Thoracic aorta (tissue), 2 donors: ENCODE measurements around the gene GCNT2. TPM values are rescaled to one million over a fixed set of nuclear protein-coding genes. Genes with fewer than 3 reads are reported as not detected.
"Not testable (repeated sequence)": the region's sequence is repeated elsewhere in the genome, so short reads cannot be mapped to it uniquely, and the experiment has no call there.

Experiments used
- ATAC-seq: fragments of 150-250 bp; one replicate; pipeline ENCODE4 v1.8.0; 2017; ENCODE audit warnings: low read depth; ENCODE audit not compliant: insufficient number of reproducible peaks, low FRiP score
- DNase-seq: peaks from one replicate; pipeline ENCODE4 v3.0.0-alpha.2; 2020; ENCODE audit warnings: low spot score
- H3K27ac ChIP-seq, 2 donors: fragments of 200-600 bp; sonication (generic); 1 replicate in 1 of 2; 2 replicates in 1 of 2; pipeline ENCODE4 v1.5.1; 2016; ENCODE audit warnings: mild to moderate bottlenecking in 2 of 2, moderate library complexity in 2 of 2
- H3K27me3 ChIP-seq: fragments of 200-600 bp; sonication (generic); replicated peaks from 2 replicates; pipeline ENCODE4 v1.6.0; 2016; ENCODE audit warnings: mild to moderate bottlenecking; ENCODE audit not compliant: insufficient read depth
- H3K36me3 ChIP-seq: fragments of 200-600 bp; sonication (generic); one replicate; pipeline ENCODE4 v1.5.1; 2016
- H3K4me1 ChIP-seq, 2 donors: fragments of 200-600 bp; sonication (generic); 1 replicate in 1 of 2; 2 replicates in 1 of 2; pipeline versions ENCODE4 v1.5.1 to v1.6.0; 2016; ENCODE audit warnings: low read depth in 2 of 2, mild to moderate bottlenecking in 1 of 2; ENCODE audit not compliant: control insufficient read depth in 1 of 2
- H3K4me3 ChIP-seq: fragments of 200-600 bp; sonication (generic); 2 replicates; pipeline ENCODE4 v1.5.1; 2016; ENCODE audit warnings: mild to moderate bottlenecking
- H3K9me3 ChIP-seq: fragments of 200-600 bp; sonication (generic); 2 replicates; pipeline ENCODE4 v1.5.1; 2016
- CTCF ChIP-seq: fragments of 200-600 bp; sonication (generic); IDR thresholded peaks from one replicate; pipeline ENCODE4 v1.5.1; 2019; ENCODE audit warnings: antibody characterized with exemption
- total RNA-seq, 2 donors: library from RNA; depleted of rRNA; stranded (reverse); fragments of >200 nt; gene quantifications; one replicate each; pipeline versions ENCODE4 v1.1.0 to v1.2.3, GENCODE V29; 2016

The GCNT2 gene
- total RNA-seq, 2 donors from 2014 or later = 29.1 to 44.9 TPM

DNA sequence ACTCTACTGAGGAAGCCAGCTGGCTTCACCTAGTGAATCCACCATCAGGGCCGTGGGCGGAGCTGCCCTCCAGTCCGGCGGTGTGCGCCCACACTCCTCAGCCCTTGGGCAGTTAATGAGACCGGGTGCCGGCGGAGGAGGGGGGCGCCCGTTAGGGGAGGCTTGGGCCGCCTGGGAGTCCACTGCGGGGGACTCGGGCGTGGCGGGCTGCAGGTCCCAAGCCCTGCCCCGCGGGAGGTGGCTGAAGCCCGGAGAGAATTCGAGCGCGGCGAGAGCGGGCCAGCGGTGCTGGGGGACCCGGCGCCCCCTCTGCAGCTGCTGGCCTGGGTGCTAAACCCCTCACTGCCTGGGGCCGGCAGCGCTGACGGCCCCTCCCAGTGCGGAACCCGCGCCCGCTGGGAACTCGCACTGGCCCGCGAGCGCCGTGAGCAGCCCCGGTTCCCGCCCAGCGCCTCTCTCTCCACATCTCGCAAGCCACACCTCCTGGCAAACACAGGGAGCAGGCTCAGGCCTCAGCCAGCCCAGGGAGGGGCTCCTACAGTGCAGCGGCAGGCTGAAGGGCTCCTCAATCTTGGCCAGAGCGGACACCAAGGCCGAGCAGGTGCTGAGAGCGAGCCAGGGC lies 38.4 kb upstream of the GCNT2 start:
- no peak for TF ChIP-seq CTCF
- DNase-seq (no peak), ATAC-seq (no peak)
- no peak overlapping the region for H3K4me3 ChIP-seq
- H3K36me3 ChIP-seq = no peaks in the 10 kb centered on the region
- no peaks in the 10 kb centered on the region for H3K27me3 ChIP-seq
- H3K4me1 ChIP-seq = no peaks in the 10 kb centered on the region
- H3K27ac ChIP-seq = no peak overlapping the region
- H3K9me3 ChIP-seq = no peaks in the 10 kb centered on the region

DNA sequence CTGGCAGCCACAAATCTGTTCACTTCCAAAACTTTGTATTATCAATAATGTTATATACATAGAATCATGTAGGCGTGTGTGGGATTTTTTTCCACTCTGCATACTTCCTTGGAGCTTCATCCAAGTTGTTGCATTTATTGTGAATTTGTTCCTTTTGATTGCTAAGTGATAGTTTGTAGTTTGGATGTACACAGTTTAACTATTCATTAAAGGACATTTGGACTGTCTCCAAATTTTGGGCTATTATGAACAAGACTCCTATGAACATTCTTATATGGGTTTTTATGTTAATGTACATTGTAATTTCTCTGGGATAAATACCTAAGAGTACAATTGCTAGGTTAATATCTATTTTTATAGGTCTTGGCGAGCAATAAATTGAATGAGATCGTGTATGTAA lies 36.2 kb upstream of the GCNT2 start:
- Histone ChIP-seq H3K9me3 (no peaks in the 10 kb centered on the region), H3K36me3 (no peaks in the 10 kb centered on the region), H3K4me1 (no peaks in the 10 kb centered on the region), H3K27ac (no peak overlapping the region), H3K27me3 (no peaks in the 10 kb centered on the region), H3K4me3 (no peak overlapping the region)
- no peak for TF ChIP-seq CTCF
- DNase-seq = no peak
- ATAC-seq = no peak

- H3K9me3 ChIP-seq = no peaks in the 10 kb centered on the region
- ATAC-seq (no peak), DNase-seq (no peak)
- no peak overlapping the region for H3K27ac ChIP-seq
- no peak overlapping the region for H3K4me3 ChIP-seq
- TF ChIP-seq CTCF = no peak
- H3K36me3 ChIP-seq = no peaks in the 10 kb centered on the region
- H3K27me3 ChIP-seq = no peaks in the 10 kb centered on the region
- no peaks in the 10 kb centered on the region for H3K4me1 ChIP-seq
These were observed 35.7 kb upstream of the GCNT2 start for GRCh38 chr6:10485406-10485805.

DNA sequence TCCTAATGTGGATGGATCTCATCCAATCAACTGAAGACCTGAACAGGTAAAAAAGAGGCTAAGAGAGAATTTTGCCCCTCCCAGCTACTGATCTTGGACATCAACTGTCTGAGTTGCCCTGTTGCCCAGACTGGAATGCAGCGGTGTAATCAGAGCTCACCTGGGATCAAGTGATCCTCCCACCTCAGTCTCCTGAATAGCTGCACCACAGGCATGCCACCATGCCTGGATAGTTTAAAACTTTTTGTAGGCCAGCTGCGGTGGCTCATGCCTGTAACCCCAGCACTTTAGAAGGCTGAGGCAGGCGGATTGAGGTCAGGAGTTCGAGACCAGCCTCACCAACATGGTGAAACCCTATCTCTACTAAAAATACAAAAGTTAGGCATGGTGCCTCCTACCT lies 34.9 kb upstream of the GCNT2 start:
- Histone ChIP-seq H3K27ac (no peak overlapping the region), H3K36me3 (no peaks in the 10 kb centered on the region), H3K4me3 (no peak overlapping the region), H3K27me3 (no peaks in the 10 kb centered on the region), H3K9me3 (no peaks in the 10 kb centered on the region), H3K4me1 (no peaks in the 10 kb centered on the region)
- TF ChIP-seq CTCF = no peak
- DNase-seq (no peak), ATAC-seq (no peak)

GRCh38 chr6:10486944-10487588 lies 34.1 kb upstream of the GCNT2 start:
- not testable (repeated sequence) for H3K4me3 ChIP-seq, H3K9me3 ChIP-seq, H3K36me3 ChIP-seq, H3K27me3 ChIP-seq, ATAC-seq, H3K27ac ChIP-seq, H3K4me1 ChIP-seq, DNase-seq
